HepG2 (cell line): ENCODE data around the gene NHERF2. TPM values are rescaled to one million over a fixed set of nuclear protein-coding genes. Genes with fewer than 3 reads are reported as not detected.
A peak's percentile ranks its signal among the peaks of the same experiment; 100 is the strongest.

ENCODE experiments used
- AHR ChIP-seq: IDR thresholded peaks from 2 replicates; pipeline ENCODE4 v1.6.1; 2018; ENCODE audit warnings: missing genetic modification reagents, missing compliant biosample characterization
- BATF2 ChIP-seq: sonication (generic); formaldehyde crosslinking; IDR thresholded peaks from 2 replicates; pipeline ENCODE4 v1.8.0; 2022; ENCODE audit warnings: mild to moderate bottlenecking, missing genetic modification reagents, moderate library complexity
- CC2D1A ChIP-seq: sonication (generic); formaldehyde crosslinking; IDR thresholded peaks from 2 replicates; pipeline ENCODE4 v1.8.1; 2023; ENCODE audit warnings: mild to moderate bottlenecking, missing genetic modification reagents
- CCAR2 ChIP-seq: fragments of 200-400 bp; formaldehyde crosslinking; optimal IDR thresholded peaks from 2 replicates; pipeline ENCODE3; 2018; ENCODE audit warnings: low read depth, mild to moderate bottlenecking, low read length, moderate library complexity
- DRAP1 ChIP-seq: IDR thresholded peaks from 2 replicates; pipeline ENCODE4 v1.6.1; 2016; ENCODE audit warnings: missing genetic modification reagents, missing compliant biosample characterization
- GTF3A ChIP-seq: sonication (generic); formaldehyde crosslinking; conservative IDR thresholded peaks from 2 replicates; pipeline ENCODE4 v1.4.0; 2020; ENCODE audit warnings: mild to moderate bottlenecking, missing genetic modification reagents
- KLF12 ChIP-seq: sonication (generic); formaldehyde crosslinking; IDR thresholded peaks from 2 replicates; pipeline ENCODE4 v1.4.0; 2020; ENCODE audit warnings: missing genetic modification reagents, borderline replicate concordance
- KLF13 ChIP-seq: sonication (generic); formaldehyde crosslinking; IDR thresholded peaks from 2 replicates; pipeline ENCODE4 v1.4.0; 2020; ENCODE audit warnings: mild to moderate bottlenecking, missing genetic modification reagents
- KLF6 ChIP-seq: IDR thresholded peaks from 2 replicates; pipeline ENCODE4 v1.8.0; 2016; ENCODE audit warnings: missing biosample characterization, missing genetic modification reagents
- NFE2L2 ChIP-seq: fragments of 150-350 bp; IDR thresholded peaks from 2 replicates; pipeline ENCODE4 v1.6.1; 2014; ENCODE audit warnings: low read length
- SNRNP70 ChIP-seq: fragments of 200-400 bp; formaldehyde crosslinking; IDR thresholded peaks from 2 replicates; pipeline ENCODE4 v1.6.1; 2017; ENCODE audit warnings: mild to moderate bottlenecking, low read depth, low read length, moderate library complexity
- SP140L ChIP-seq: sonication (generic); formaldehyde crosslinking; IDR thresholded peaks from 2 replicates; pipeline ENCODE4 v1.4.0; 2020; ENCODE audit warnings: missing genetic modification reagents, borderline replicate concordance
- TCF12 ChIP-seq, 2 experiments: fragments of 450-650 bp in 1 of 2; sonication (generic) in 1 of 2; formaldehyde crosslinking in 1 of 2; IDR thresholded peaks; 2 replicates each; pipeline versions ENCODE4 v1.6.1 to v1.8.0; 2017 to 2022; ENCODE audit warnings: antibody characterized with exemption in 1 of 2, mild to moderate bottlenecking in 1 of 2, missing genetic modification reagents in 1 of 2, moderate library complexity in 1 of 2
- TFDP1 ChIP-seq: IDR thresholded peaks from 2 replicates; pipeline ENCODE4 v1.6.1; 2016; ENCODE audit warnings: missing compliant biosample characterization, missing genetic modification reagents, borderline replicate concordance
- UBTF ChIP-seq: sonication (generic); formaldehyde crosslinking; IDR thresholded peaks from 2 replicates; pipeline ENCODE4 v1.4.0; 2020; ENCODE audit warnings: mild to moderate bottlenecking, missing genetic modification reagents
- ZC3H13 ChIP-seq: sonication (generic); formaldehyde crosslinking; IDR thresholded peaks from 2 replicates; pipeline ENCODE4 v1.8.1; 2023; ENCODE audit warnings: mild to moderate bottlenecking, missing genetic modification reagents, moderate library complexity
- ZFY ChIP-seq: sonication (generic); formaldehyde crosslinking; IDR thresholded peaks from 2 replicates; pipeline ENCODE4 v1.4.0; 2020; ENCODE audit warnings: missing genetic modification reagents
- ZNF20 ChIP-seq: sonication (generic); formaldehyde crosslinking; IDR thresholded peaks from 2 replicates; pipeline ENCODE4 v1.4.0; 2020; ENCODE audit warnings: mild to moderate bottlenecking, moderate library complexity, missing genetic modification reagents
- ZNF660 ChIP-seq: sonication (generic); formaldehyde crosslinking; IDR thresholded peaks from 2 replicates; pipeline ENCODE4 v1.5.1; 2020; ENCODE audit warnings: mild to moderate bottlenecking, low read depth, missing genetic modification reagents, borderline replicate concordance
- ZNF703 ChIP-seq: sonication (generic); formaldehyde crosslinking; IDR thresholded peaks from 2 replicates; pipeline ENCODE4 v1.5.1; 2020; ENCODE audit warnings: missing genetic modification reagents, mild to moderate bottlenecking, moderate library complexity, borderline replicate concordance
- ZNF713 ChIP-seq: sonication (generic); formaldehyde crosslinking; IDR thresholded peaks from 2 replicates; pipeline ENCODE4 v1.4.0; 2020; ENCODE audit warnings: mild to moderate bottlenecking, missing genetic modification reagents
- ZNF749 ChIP-seq: sonication (generic); formaldehyde crosslinking; IDR thresholded peaks from 2 replicates; pipeline ENCODE4 v1.8.0; 2022; ENCODE audit warnings: mild to moderate bottlenecking, missing genetic modification reagents, moderate library complexity, borderline replicate concordance
- ZNF784 ChIP-seq: sonication (generic); formaldehyde crosslinking; IDR thresholded peaks from 2 replicates; pipeline ENCODE4 v1.5.1; 2020; ENCODE audit warnings: missing genetic modification reagents, mild to moderate bottlenecking, borderline replicate concordance
- ZNF790 ChIP-seq: sonication (generic); formaldehyde crosslinking; IDR thresholded peaks from 2 replicates; pipeline ENCODE4 v1.8.0; 2022; ENCODE audit warnings: missing genetic modification reagents, mild to moderate bottlenecking, borderline replicate concordance
- polyA plus RNA-seq, 8 experiments: library from polyadenylated mRNA; depleted of rRNA in 3 of 8; stranded (reverse) in 7 of 8; unstranded in 1 of 8; fragments of >200 nt; fragmentation: Illumina TruSeq in 4 of 8; extraction: Trizol in 4 of 8; gene quantifications; 2 replicates each; pipeline versions ENCODE4 v1.2.1 to v1.2.3, GENCODE V29; 2011 to 2016; ENCODE audit warnings: low read depth in 4 of 8, missing spikeins in 1 of 8, mixed read lengths in 1 of 8; ENCODE audit not compliant: insufficient read depth in 1 of 8
- total RNA-seq, 5 experiments: library from RNA; depleted of rRNA; stranded (reverse); fragments of >200 nt; fragmentation: Illumina TruSeq; extraction: Trizol; gene quantifications; 2 replicates each; pipeline ENCODE4 v1.2.3, GENCODE V29; 2016; ENCODE audit warnings: low read depth in 1 of 5

NHERF2 gene
- total and polyA plus RNA-seq, 2 of the 13 experiments (the other 11 are each of a cell fraction or from before 2014, with no cell fraction given) = 23.7 to 39.3 TPM

GRCh38 chr16:2003827-2004641, 22.7 kb upstream of the NHERF2 start (continued):
- TF ChIP-seq SNRNP70 (no peak), ZNF713 (CRISPR knock-in tag) (no peak), UBTF (CRISPR knock-in tag) (peak; percentile 68), DRAP1 (CRISPR knock-in tag) (peak; percentile 55; the same call in 1 of the 2 replicates), TCF12 (IDR thresholded peaks at IDR 0.05) (no peak), TCF12 (CRISPR knock-in tag; IDR thresholded peaks at IDR 0.05) (no peak), KLF6 (CRISPR knock-in tag) (peak; percentile 52; the same call in 1 of the 2 replicates), CCAR2 (no peak), ZNF703 (CRISPR knock-in tag) (no peak), BATF2 (CRISPR knock-in tag) (no peak), SP140L (no peak), ZNF784 (peak; percentile 83; the same call in 1 of the 2 replicates), ZNF20 (no peak), KLF12 (CRISPR knock-in tag) (peak; percentile 99), GTF3A (CRISPR knock-in tag) (no peak), NFE2L2 (no peak), ZFY (CRISPR knock-in tag) (peak; percentile 61), KLF13 (CRISPR knock-in tag) (no peak), AHR (CRISPR knock-in tag) (peak; percentile 50; the same call in 1 of the 2 replicates), TFDP1 (0 out of 2 replicates have a peak, but pooled peaks have one; percentile 16), ZNF660 (CRISPR knock-in tag) (no peak), CC2D1A (CRISPR knock-in tag) (no peak), ZC3H13 (CRISPR knock-in tag) (no peak), ZNF749 (no peak), ZNF790 (no peak)
